ENCODE measurements around the gene CCBE1. TPM values are rescaled to one million over a fixed set of nuclear protein-coding genes. Genes with fewer than 3 reads are reported as not detected.

CCBE1 gene
- polyA plus RNA-seq, 3 donors = 28.0 to 35.2 (median 32.8) TPM

DNA sequence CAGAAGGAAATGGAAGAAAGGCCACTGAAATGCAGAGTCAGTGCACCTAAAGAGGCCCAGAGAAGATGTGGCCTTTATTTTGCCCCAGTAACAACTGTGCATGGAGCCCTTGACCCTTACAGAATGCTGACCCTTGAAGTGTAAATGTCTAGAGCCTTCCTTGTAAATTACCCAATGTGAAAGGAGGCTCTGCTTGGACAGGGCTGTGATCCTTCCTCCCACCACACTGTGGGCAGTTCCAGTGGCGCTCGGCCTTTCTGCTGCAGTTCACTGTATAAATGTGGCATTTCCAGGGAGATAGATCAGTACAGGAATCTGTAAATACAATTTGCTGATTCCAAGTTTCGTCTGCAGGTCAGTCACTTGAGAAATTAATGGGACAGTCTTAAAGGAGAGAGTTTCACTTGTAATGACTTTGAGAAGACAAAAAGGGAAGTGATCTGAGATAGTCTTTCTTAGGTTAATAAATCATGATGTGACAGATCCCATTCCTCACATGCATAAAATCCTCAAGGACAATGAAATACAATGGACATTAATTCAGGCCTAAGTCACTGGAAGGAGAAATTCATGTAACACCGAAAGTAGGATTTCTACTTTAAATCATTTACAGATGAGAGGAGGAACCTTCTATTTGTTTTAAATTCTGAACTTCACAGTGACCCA, 204.3 kb downstream of the CCBE1 start:
- peak in 2 of 11 donors; percentile 29 to 44 for DNase-seq (ENCODE audit: extremely low read depth in 1 of 11, low read depth in 9 of 11, low spot score in 4 of 11)

DNA sequence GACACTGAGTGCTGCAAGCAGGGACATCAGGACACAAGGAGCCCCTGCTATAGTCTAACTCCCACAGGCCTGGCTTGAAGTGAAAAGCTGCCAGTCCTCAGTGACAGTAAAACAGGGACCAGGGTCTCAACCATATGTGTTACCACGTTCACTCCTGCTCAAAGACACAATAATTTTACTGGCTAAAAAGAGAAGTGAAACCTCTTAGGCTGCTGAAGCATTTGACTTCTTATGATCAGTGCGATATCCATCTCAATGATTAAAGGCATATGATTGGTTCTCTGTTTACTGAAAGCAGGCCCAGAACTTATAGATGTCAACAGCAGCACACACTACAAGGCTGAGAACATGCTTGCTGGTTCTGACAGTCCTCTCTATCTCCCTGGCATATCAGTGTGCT, 208.3 kb downstream of the CCBE1 start:
- DNase-seq (ENCODE audit: extremely low read depth in 1 of 11, low read depth in 9 of 11, low spot score in 4 of 11) = no peak

DNA sequence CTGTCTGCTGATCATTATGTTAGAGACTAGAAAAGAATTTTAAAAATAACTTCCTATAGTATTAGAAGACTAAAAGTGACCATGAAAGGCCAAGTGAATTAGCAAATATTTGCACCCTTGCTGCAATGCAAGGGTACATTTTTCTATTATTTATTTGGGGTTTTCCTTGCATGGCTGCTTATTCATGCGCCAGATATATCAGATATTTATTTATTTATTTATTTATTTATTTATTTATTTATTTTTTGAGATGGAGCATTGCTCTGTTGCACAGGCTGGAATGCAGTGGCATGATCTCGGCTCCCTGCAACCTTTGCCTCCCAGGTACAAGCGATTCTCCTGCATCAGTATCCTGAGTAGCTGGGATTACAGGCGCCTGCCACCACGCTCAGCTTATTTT, 211.8 kb downstream of the CCBE1 start:
- no peak for DNase-seq (ENCODE audit: extremely low read depth in 1 of 11, low read depth in 9 of 11, low spot score in 4 of 11)

DNA sequence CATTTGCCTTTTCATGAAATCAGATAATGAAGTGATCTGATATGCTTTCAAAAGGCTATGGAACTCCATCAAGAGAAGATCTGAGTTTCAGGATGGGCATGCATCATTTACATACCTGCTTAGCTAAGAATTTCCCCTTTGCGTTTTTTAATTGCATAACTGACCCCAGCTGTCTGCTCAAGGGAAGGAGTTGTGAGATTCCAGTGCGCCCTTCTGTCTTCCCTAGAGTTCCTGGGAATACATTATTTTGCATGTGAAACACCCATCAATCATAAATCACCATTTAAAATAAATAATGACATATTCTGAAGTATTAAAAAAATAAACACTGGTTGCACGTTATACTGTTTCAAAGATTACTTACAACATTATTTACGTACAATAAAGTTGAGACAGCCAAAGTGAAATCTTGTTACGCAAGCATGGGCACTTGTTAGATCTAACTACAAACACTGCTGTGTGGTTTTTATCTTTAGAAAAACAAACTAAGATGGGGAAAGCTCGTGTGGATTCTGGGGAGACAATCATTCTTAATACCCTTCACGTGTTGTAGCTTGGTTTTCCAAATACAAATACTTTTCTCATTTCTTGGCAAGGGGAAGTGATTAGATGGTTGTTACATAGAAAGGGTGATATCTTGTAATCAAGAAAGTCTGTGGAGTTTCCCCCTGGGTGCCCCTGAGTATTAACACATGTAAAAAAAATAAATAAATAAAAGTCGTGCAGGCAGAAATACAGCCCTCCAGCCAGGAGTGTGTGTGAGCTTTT, 212.5 kb downstream of the CCBE1 start:
- DNase-seq (ENCODE audit: extremely low read depth in 1 of 11, low read depth in 9 of 11, low spot score in 4 of 11) = no peak

DNA sequence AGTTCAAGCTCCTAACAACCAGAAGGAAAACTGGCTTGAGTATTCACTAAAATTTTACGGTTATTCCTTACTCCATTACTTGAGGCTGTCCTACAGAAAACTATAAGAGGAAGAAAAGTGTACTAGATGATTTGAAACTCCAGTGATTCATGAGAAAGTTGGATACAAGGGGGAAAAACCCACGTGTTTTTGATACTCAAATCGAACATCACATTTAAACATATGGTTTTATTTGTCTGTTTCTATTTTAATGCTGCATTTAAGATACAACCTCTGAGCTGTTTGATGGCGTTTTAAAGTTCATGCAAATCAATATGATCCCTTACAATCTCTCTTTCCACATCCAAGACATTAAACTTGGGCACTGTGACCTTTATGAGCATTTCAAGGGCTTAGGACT, 213.1 kb downstream of the CCBE1 start:
- DNase-seq (ENCODE audit: extremely low read depth in 1 of 11, low read depth in 9 of 11, low spot score in 4 of 11) = no peak

DNA sequence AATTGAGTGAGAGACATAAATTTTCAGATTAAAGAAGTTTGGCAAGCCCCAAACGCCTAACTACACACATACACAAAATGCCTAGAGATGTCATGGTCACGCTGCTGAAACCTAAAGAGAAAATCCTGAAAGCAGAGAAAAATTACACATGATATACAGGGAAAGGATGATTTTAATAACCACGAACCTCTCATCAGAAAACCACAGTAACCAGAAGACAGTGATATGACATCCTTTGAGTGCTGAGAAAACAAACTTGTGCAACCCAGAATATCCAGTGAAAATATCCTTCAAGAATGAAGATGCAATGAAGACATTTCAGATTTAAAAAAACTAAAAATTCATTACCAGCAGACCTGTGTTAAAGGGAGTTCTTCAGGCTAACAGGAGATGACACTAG, 215.8 kb downstream of the CCBE1 start:
- no peak for DNase-seq (ENCODE audit: extremely low read depth in 1 of 11, low read depth in 9 of 11, low spot score in 4 of 11)

DNA sequence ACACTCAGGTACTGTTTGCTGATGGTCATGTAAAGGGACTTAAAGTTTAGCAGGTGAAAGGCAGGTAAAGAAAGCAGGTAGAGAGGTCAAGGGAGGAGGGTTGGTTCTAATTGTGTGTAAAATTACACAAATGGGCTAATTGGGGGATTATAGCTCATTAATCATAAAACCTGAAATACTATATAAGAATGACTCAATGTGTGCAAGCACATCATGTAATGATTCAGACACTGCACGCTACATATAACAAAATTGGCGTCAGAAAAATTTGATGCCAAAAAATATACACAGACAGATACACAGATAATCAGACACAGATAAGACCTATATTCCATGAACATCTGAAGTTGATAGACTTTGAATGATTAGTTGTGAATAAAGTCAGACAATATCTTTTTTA, 217.4 kb downstream of the CCBE1 start:
- no peak for DNase-seq (ENCODE audit: extremely low read depth in 1 of 11, low read depth in 9 of 11, low spot score in 4 of 11)

DNA sequence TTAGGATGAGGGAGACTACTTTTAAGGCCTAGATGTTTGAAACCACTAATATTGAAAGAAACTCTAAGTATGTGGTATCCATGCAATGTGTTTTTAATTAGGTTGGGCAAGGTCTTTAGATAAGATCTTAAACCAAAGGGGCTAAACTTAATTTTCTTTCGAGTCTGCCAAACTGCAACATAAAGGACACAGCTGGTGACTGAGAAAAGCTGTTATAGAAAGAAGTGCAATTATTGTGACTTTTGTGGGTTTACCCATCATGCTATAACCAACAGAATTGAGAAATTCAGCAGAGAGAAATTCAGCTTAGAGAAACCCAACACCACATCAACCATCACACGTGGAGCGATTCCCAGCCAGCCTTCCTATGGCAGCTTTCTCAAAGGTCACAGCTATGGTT, 218.6 kb downstream of the CCBE1 start:
- DNase-seq (ENCODE audit: extremely low read depth in 1 of 11, low read depth in 9 of 11, low spot score in 4 of 11) = no peak

DNA sequence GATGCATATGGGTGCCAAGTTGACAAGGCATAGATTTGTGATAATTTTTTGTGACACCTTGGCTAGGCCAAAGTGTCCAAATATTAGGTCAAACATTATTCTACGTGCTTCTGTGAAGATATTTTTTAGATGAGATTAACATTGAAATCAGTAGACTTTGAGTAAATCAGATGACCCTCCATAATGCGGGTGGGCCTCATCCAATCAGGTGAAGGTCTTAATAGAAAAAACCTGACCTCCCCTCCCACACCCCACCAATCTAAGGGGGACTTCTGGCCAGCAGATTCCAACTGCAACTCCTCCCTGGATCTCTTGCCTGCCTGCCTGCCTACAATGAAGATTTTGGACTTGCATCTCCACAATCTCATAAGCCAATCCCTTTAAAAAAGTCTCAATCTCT, 219.4 kb downstream of the CCBE1 start:
- DNase-seq (ENCODE audit: extremely low read depth in 1 of 11, low read depth in 9 of 11, low spot score in 4 of 11) = no peak

DNA sequence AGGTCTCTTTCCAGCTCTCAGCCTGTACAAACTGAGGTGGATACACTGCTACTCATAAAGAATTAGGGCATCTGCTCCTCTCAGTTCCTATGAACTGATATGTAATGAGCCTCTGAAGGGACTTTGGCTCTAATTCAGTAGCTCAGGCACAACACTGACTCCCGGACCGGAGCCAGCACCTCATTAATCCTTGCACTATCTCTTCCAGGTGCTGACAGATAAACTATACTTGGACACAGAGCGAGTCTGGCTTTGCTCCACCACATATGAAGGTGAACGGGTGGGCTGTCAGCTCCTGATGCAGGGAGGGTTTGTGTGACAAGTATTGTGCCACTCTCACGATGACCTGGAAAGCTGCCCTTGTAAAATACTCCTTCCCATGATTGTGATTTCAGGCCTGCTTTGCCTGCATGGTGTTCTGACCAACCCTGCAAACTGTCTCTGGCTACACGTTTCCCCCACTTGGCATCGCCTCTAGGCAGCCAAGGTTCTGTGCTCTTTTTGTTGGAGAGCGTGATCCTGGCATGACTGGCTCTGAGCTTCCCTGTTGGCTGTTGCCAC, 226.6 kb downstream of the CCBE1 start:
- DNase-seq (ENCODE audit: extremely low read depth in 1 of 11, low read depth in 9 of 11, low spot score in 4 of 11) = no peak

DNA sequence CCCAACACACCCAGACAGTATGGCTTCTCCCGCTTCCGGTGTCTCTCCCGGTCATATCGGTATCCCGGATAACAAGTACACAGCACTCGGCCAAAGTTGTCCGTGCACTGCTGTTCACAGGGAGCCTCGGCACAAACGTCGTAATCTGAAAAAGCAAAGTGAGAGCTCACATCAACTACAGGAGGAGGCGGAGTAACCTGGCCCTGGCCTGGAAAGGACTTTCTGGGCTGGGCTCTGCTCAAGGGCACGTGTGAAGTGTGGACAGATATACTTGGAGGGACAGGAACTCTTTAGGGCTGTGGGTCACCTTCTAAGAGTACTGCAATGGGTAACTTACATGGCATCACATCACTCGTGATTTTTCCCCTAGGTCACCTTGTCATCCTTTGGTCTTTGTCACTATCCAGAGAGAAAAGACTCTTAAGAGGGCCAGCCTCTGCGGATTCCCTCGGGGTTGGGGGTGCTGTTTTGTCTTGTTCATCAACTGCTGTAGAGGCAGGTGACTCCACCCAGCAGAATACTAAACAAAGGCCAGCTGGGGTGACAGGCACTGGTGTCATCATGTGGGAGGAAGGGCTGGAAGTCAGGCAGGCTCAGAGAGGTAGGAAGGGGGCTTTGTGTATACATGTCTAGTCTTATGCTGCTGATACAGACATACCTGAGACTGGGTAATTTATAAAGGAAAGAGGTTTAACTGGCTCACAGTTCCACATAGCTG, 227.6 kb downstream of the CCBE1 start:
- DNase-seq (ENCODE audit: extremely low read depth in 1 of 11, low read depth in 9 of 11, low spot score in 4 of 11) = no peak

DNA sequence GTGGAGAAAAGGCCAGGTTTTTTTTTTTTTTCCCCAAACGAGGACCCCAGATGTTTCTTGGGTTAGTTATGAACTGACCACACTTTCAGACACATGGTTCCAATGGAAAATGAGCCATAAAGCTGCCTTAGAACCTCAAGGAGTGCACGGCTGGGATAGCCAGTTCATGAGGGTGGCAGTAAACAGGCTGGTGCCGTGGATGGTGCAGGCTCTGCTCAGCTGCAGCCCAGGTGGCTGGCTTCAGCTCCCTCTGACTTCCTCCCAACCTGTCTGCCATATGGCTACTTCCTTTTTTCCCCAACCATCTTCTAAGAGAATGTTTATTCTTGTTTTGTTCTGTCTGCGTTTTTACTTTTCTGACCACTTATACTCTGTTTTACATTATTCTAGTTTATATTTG, 228.4 kb downstream of the CCBE1 start:
- DNase-seq (ENCODE audit: extremely low read depth in 1 of 11, low read depth in 9 of 11, low spot score in 4 of 11) = no peak

DNA sequence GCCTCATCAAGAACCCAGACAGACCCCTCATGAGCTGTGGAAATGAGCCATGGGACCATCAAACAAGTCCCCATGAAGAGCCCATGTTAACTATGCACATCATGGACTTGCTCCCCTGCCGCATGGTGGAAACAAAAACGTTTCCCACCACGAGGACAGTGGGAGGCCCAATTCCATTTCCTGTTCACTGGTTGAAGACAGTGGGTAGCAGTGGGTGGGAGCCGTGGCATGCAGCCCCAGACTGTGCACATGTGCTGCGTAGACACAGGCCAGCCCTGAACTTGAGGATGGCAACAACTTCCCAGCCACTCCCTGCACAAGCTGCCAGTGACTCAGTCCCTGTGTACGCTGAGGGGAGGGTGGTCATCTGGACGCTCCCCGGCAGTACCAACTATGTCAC, 229.7 kb downstream of the CCBE1 start:
- no peak for DNase-seq (ENCODE audit: extremely low read depth in 1 of 11, low read depth in 9 of 11, low spot score in 4 of 11)

DNA sequence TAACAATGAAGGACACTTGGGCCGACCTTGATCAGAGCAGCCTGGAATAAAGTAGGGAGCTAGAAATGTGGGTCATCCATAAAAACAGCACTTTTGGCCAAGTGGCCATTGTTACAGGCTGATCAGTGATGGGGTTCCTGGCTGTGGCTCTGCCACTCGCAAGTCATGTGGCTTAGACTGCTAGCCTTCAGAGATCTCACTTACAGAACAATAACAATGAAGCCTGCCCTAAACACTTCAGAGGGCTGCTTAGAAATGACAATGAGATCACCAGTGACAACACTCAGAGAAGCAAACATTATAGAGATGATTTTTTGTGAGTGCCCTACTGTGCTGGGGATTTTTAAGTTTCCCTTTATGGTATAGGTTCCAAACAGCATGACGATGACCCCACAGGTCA, 230.2 kb downstream of the CCBE1 start:
- DNase-seq (ENCODE audit: extremely low read depth in 1 of 11, low read depth in 9 of 11, low spot score in 4 of 11) = no peak

DNA sequence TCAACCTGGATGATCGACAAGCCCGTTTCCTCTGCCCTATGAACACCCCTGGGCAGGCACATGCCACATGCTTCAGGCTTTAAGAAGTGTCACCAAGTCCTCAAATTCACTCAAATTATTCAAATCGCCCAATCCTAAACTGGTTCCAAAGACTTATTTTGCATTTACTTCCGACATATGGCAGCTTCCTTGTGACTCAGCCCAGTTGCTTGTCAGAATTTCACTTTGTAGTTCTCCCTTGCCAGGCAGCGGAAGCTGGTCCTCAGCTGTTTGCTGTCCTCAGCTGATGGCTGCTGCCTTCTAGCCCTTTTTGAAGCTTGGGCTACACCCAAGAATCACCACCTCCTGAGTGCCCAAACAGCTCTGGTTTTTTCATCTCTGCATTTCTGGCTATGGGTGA, 232.7 kb downstream of the CCBE1 start:
- DNase-seq (ENCODE audit: extremely low read depth in 1 of 11, low read depth in 9 of 11, low spot score in 4 of 11) = no peak

DNA sequence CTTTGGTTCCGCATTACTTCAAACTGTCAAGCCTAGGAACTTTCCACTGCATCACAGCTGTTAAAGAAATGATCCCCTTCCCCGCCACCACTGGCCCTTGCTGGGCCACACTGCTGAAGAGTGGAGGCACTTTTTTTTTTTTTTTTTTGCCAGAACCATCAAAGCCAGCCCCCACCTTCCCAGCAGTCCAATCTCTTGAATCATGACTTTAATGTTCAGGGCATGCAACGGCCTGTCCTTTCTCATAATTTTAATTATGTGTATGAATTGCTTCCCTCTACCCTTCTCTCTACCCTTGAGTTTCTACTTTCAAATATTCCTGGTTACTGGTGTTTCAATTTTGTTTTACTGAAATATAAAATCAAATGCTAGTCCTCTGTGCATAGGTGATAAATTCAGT, 236.1 kb downstream of the CCBE1 start:
- no peak for DNase-seq (ENCODE audit: extremely low read depth in 1 of 11, low read depth in 9 of 11, low spot score in 4 of 11)

DNA sequence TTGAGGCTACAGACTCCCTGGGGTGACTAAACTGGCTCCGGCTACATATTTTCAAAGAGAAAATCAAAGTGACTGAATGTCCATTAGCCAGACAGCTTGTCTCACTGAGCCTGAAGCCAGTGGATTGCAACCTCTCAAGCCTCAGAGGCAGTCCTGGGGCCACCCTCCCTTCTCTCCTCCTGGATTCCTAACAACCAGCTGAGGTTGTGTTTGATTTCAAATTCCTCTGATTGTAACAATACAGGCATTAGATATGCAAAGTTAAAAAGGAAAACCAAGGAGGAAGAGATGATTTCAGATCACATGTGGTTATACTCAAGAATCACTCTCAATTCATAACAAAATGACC, 237.2 kb downstream of the CCBE1 start:
- no peak for DNase-seq (ENCODE audit: extremely low read depth in 1 of 11, low read depth in 9 of 11, low spot score in 4 of 11)

DNA sequence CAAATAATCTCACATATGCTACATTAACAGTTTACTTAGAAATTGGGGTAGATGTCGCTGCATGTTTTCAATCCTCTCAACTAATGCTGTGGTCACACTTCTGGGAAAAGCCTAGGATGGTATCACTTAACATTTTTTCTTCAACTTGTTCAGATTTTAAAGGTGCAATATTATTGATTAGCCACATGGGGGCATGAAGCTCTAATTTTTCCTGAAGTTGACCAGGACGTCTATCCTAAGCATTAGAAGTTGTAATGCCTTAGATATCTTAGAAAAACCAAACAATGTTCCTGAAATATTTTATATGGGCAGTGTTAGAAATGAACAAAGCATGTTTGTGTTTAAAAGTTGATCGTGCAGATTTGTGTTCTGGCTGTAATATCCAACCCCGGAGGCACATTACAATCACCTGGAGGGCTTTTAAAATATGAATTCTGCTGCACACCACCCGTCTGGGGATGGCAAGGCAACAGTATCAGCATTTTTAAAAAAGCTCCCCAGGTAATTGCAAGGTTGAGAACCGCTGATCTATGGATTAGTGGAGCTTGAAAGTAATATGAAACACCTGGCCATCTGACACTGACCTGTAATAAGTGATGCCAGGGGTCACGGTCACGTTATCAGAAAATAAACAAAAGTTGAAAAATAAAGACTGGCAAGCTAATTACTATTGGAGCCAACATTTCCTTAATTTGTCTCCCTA, 237.7 kb downstream of the CCBE1 start:
- peak in 3 of 11 donors; percentile 29 to 39 (median 34) for DNase-seq (ENCODE audit: extremely low read depth in 1 of 11, low read depth in 9 of 11, low spot score in 4 of 11)

DNA sequence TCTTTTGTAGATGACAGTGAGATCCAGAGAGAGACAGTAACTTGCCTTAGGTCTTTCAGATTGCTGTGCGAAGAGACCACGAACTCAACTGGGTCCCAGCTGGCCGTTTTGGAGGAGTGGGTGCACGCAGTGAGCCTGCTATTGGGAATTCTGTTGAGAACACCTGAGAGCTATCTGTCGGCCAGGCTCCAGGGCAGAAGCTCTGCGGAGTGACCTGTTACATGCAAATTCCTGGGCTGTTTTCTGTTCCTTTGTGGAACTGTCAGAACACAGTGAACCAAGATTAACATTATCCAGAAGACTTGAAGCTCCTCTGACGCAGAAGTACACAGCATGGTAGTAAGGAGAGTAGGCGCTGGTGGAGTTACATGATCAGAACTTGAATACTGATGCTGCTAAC, 238.6 kb downstream of the CCBE1 start:
- no peak for DNase-seq (ENCODE audit: extremely low read depth in 1 of 11, low read depth in 9 of 11, low spot score in 4 of 11)

DNA sequence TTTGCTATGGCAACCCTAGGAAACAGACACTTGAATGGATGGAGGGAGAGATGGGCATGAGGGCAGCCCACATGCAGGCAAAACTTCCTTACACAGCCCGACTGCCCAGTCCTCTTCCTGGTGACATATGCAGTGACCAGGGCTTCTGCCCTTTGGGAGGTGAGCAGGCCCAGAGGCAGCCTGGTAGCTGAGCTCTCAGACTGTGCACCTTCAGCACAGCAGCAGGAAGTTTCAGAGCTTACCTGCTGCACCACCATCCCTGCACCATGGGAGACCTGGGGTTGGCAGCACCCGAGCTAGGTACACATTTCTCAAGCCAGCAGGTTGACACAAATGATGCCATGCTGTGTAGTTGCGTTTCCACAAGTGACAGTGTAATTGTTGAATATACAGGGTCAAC, 240.6 kb downstream of the CCBE1 start:
- DNase-seq (ENCODE audit: extremely low read depth in 1 of 11, low read depth in 9 of 11, low spot score in 4 of 11) = no peak

All from renal cortex interstitium (tissue), 11 donors.